Stimulated activated CD4-positive, alpha-beta T cell treated with anti-CD3 and anti-CD28 coated beads, Interleukin-4, amount 100 ng/mL, for 48 hours (primary cell): ENCODE measurements around the gene PCBP3.
"Not testable (repeated sequence)": the region's sequence is repeated elsewhere in the genome, so short reads cannot be mapped to it uniquely, and the experiment has no call there.

ENCODE experiments used
- DNase-seq, 2 donors: peaks; one replicate each; pipeline ENCODE4 v3.0.0-alpha.2; 2020; ENCODE audit warnings: low read depth in 2 of 2

The PCBP3 gene

DNA sequence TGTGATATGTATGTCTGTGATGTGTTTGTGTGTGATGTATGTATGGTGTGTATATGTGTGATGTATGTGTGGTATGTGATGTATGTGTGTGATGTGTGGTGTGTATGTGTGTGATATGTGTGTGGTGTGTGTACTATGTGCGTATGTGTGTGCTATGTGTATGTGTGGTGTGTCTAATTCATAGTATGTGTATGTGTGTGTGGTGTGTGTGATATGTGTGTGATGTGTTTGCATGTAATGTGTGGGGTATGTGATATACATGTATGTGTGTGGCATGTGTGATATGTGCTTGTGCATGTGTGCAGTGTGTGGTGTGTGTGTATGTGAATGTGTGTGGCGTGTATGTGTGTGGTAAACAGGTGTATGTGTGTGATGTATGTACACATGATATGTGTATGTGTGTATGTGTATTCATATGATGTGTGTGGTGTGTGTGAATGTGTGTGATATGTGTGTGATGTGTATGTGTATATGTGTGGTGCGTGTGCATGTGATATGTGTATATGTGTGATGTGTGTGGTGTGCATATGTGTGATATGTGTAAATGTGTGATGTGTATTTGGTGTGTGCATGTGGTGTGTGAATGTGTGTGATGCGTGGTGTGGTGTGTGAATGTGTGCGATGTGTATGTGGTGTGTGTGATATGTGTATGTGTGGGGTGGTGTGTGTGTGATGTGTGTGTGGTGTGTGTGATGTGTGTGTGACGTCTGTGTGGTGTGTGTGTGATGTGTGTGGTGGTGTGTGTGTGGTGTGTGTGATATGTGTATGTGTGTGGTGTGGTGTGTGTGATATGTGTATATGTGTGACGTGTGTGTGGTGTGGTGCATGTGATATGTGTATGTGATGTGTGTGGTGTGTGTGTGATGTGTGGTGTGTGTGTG, 8.0 kb upstream of the PCBP3 start:
- DNase-seq: no peak

DNA sequence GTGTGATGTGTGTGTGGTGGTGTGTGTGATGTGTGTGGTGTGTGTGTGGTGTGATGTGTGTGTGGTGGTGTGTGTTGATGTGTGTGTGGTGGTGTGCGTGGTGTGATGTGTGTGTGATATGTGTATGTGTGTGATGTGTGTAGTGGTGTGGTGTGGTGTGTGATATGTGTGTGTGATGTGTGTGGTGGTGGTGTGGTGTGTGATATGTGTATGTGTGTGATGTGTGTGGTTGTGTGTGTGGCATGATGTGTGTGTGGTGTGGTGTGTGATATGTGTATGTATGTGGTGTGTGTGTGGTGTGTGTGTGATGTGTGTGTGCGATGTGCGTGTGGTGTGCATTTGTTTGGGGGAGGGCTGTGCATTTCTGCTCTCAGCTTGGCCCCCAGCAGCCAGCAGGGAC, 7.1 kb upstream of the PCBP3 start:
- no peak for DNase-seq

DNA sequence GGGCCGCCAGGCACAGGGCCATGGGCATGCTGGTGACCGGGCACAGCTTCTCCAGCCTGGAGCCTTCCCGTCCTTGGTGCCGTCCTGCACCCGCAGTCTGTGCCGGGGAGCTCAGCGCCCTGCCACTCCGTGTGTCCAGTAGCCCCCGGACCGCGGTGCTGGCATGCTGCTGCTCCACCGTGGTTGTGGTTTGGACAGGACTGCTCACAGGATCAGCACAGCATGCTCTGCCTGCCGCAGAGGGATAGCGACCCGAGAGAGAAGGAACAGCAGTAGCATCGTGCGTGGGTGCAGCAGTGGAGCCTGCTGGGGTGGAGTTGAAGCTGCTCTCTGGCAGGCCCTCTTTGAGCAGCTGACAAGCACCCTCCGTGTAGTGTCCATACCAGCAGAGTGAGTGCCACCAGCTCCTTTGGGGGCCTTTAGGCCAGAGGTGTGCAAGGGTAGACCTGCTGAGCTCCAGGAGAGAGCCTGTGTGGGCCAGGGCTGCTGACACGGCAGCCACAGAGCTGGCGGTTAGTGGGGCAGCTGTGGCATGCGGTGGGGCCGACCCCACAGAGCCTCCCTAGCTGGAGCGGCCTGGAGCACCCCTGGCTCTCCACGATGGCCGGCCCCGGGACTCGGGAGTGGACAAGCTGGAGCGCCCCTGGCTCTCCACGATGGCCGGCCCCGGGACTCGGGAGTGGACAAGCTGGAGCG, 6.4 kb upstream of the PCBP3 start:
- DNase-seq: no peak

DNA sequence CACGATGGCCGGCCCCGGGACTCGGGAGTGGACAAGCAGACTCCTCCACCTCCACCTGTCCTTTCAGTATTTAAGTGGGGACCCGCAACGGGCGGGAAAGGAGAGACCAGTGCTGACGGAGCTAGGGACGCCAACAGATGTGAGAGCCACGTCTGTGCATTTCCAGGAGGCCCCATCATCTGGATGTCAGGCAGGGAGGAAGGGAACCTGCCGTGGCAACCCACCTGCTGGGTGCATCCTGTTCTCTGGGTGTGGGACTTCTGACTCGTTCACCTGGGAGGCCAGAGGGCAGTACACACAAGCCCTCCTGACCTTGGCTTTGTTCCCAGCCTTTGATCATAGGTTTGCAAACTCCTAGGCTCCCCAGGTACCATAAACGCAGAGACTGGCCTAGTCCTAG, 5.6 kb upstream of the PCBP3 start:
- DNase-seq: no peak

DNA sequence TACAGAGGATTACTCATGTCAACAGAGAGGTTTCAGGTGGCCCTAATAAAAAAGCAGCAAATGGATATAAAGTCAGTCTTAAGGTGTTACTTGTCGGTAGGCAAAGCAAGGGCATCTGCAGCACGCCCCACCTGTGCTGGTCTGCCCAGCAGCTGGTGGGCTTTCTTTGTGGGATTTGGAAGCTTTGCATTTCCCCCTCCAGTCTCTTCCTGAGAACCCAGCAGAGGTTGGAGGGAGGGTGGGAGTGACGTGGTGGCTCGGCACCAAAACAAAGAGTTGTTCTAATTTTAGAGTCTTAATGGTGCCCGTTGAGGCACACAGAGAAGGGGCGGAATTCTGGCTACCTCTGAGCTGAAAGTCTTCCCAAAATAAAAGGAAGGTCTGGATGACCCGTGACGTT, 4.8 kb upstream of the PCBP3 start:
- DNase-seq: no peak

DNA sequence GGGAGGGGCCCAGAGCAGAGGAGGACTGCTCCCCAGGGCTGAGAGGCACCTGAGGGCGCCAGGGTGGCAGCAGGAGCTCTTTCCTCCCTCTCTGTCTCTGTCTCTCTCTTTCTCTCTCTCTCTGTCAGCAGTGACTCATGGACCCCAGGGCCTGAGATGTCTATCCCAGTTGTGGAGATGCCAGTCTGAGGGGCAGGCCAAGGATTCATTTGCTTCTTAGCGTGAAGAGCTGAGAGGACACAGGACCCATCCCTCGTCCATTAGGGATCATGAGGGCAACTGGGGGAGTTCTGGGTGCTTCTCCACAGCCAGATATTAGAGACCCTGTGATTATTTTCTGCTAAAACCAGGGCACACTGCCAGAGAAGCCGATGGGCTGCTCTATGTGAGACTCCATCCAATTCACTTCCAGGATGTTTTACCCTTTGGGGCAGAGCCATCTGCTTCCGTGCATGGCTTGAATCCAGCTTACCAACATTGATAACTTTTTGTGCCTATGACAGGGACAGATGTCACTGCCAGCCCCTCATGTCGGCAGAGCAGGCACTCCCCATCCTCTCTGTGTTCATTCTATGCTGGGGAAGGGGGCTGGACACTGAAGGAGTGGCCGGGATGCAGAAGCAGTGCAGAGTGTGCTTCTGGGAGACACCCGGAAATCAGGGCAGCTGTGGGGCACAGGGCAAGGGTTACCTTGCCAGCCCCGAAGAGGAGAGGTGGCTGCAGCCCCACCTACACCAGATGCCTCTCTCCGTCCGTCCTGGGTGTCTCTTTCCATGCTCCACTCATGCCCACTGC, 4.1 kb upstream of the PCBP3 start:
- DNase-seq: no peak

DNA sequence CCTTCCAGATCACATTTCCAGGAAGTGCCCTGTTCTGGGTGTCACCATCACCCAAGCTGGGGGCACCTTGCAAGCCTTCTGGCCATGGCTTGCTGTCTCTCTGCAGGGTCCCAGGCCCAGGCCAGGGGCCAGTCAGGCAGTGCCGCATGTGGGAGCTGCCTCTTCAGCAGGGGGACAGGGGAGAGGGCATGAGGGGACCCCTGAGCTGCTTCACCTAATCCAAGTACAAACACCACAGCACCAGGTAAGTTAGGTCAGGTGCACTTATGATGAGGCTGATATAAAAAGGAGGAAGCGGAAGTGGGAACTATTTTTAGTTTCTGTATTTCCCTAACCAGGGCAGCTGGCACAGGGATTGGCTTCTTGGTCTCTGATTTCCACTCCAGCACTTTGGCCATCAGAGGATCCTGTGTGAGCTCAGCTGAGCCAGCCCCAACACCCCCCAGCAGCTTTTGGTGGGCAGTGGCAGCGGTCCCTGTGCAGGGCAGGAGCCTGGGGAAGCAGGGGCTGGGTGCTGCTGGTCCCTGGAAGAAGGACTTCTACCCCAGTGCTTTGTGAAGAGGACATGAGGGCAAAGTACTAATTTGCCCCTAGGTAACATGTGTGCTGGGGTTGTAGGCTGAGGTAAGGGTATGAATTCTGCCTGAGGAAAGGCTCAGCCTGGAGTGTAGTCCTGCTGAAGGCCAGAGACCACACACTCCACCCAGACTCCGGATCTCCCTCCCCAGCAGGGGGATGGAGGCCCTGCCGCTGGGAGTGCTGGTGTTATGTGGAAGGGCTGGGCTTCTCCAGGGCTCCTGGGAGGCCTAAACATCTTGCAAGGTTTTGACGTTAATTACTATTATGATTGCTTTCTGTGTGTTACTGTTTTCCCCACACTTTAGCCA, 3.3 kb upstream of the PCBP3 start:
- no peak for DNase-seq

DNA sequence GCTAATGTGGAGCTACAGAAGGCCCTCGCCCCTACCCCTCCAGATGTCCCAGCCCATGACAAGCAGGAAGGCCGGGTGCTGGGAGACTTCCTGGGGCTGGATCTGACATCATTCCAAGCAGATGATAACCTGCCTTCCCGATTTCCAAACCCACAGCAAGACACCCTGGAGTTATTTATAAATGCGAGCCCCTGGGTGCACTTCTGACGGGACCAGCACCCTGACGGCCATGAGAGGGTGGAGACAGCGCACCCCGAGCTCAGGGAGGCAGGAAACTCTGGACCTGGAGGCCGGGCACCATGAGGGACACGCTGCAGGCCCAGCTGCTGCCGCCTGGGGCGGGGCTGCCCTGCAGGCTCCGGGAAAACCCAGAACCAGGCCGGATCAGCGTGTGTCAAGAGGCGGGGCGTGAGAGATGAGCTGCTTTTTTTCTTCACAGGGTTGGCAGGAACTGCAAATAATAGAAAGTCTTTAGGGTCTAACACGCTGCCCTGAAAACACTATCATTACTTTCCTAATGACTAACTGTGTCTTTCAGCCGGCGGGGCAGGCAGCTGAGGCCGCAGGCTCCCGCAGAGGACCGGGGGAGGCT, 2.5 kb upstream of the PCBP3 start:
- peak in 1 of 2 donors; percentile 16 for DNase-seq

DNA sequence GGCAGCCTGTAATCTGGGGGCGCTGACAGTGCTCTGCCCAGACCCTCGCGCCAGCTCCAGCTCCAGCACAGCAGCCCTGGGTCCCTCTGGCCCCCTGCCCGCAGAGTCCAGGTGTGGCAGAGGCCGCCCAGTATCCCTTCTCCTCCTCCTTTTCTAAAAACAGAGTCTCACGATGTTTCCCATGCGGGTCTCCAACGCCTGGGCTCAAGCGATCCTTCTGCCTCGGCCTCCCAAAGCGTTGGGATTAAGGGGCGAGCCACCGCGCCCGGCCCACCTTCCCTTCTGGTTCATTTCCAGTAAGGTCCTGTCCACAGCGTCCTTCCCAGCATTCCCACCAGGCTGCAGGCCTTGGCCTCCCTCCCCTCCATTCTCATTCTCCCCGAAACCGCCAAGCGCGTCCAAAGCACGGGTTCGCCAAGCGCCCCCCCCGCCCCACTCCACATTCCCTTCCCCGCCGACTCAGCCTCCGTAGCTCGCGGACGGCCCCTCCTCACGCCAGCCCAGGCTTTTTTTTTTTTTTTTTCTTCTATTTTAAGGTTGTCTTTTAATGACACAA, 2.0 kb upstream of the PCBP3 start:
- no peak for DNase-seq

DNA sequence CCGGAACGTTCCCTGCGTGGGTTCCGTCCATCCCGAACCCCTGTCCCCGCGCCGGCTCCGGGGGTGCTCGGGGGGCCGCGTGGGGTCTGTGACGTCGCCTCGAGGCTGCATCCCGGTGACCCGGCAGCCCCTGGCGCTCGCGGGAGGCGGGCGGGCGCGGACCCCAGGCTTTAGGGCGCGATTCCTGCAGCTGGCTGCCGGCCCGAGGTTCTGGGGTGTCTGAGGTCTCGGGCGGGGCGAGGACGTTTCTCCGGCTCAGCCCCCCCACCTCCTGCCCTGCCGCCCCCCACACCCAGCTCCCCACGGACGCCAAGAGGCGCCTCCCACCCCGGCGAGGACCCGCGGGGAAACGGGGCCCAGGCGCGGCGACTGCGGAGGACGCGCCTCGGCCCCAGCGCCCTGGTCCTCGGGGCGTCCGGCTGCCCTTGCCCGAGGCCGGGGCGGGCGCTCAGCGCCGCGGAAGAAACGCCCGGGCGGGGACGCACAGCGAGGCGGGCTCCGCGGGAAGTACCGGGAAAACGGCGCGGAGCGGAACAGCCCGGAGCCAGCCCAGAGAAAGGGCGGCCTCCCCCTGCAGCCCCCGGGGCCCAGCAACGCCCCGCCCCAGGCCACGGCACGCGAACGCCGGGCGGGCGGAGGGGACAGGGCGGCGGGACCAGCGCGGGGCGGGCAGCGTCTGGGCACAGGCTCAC, 1.3 kb upstream of the PCBP3 start:
- DNase-seq: no peak

DNA sequence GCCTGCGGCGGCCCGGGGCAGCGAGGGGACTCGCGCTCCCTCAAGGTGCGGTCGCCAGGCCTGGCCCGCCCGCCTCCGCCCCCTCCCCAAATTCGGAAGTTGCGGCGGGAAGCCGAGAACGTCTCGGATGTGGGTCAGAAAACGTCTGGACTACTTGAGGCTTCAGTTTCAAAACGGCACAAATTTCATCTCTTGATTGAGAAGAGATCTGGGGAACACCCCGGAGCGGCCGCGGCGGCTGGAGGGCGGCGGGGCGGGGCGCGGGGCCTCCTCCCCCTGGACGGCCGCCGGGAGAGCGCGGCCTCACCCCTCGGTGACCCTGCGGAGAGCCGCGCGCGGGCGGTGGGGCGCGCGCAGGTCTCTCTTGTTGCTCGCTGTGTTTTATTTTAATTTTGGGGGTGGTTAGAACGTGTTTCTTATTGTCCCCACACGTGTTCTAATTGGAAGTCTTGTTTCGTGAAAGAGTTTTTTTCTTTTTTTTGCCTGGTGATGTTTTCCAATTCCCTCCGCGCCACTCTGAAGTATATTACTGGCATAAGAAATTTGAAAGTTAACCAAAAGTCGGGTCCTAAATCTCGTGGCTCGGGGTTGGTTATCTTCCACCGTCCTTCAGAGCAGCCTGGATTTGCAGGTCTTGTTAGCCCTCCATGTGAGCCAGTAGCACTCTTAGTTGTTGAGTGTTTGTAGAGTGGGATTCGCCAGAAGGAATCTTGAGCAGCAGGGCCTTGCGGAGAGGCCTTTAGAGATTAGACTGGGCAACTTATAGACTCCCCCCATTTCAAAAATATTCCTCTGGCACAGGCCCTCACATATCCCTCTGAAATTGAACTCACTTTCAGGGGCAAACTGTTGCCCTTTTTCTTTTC, 749 bp downstream of the PCBP3 start:
- peak in 1 of 2 donors; percentile 11 for DNase-seq

DNA sequence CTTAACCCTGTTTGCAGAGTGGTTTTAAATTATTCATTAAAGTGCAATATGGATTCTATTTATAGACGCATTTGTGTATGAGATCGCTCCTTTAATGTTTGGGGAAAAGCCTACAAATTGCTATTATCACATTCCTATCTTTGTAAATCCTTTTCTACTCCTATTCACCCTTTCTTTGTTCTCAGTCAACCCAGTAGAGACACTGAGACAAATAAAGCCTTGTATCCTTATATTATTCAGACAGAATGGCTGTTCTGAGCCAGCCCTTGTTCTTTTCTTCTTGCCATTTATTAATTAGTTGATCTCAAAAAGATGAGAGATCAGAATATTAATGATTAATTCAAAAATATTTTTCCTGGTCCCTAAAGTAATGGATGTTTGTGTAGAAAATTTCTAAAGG, 8.4 kb downstream of the PCBP3 start:
- DNase-seq: no peak

DNA sequence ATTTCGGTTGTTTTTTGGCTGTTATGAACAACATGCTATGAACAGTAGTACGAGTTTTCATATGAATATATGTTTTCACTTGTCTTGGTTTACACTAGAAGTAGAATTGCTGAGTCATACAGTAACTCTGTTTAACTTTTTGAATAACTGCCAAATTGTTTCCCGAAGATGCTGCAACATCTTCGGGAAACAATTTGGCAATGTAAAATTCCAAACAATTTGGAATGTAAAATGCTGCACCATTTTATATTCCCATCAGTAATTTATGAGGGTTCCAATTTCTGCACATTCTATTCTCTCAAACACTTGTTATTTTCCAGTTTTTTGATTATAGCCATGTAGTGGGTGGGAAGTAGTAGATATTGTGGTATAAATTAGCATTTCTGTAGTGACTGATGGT, 11.6 kb downstream of the PCBP3 start:
- no peak for DNase-seq

DNA sequence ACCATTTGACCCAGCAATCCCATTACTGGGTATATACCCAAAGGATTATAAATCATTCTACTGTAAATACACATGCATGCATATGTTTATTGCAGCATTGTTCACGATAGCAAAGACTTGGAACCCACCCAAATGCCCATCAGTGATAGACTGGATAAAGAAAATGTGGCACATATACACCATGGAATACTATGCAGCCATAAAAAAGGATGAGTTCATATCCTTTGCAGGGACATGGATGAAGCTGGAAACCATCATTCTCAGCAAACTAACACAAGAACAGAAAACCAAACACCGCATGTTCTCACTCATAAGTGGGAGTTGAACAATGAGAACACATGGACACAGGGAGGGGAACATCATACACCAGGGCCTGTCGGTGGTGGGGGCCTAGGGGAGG, 12.6 kb downstream of the PCBP3 start:
- DNase-seq: not testable (repeated sequence)

DNA sequence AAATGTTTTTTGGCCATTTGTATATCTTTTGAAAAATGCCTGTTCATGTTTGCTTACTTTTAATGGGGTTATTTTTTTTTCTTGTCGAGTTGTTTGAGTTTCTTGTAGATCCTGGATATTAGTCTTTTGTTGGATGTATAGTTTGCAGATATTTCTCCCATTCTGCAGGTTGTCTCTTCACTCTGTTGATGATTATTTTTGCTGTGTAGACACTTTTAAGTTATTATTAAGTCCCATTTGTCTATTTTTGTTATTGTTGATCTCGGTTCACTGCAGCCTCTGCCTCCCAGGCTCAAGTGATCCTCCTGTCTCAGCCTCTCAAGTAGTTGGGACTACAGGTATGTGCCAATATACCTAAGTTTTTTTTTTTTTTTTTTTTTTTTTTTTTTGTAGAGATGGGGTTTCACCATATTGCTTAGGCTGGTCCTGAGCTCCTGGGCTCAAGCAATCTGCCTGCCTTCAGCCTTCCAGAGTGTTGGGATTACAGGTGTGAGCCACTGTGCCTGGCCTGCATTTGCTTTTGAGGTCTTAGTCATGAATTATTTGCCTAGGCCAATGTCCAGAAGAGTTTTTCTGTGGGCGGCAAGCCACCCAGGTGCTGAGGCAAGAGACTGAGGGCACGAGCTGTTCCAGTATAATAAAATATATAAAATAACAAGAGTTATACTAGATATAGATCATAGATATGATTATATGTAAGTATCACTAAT, 18.5 kb downstream of the PCBP3 start:
- DNase-seq: not testable (repeated sequence)

DNA sequence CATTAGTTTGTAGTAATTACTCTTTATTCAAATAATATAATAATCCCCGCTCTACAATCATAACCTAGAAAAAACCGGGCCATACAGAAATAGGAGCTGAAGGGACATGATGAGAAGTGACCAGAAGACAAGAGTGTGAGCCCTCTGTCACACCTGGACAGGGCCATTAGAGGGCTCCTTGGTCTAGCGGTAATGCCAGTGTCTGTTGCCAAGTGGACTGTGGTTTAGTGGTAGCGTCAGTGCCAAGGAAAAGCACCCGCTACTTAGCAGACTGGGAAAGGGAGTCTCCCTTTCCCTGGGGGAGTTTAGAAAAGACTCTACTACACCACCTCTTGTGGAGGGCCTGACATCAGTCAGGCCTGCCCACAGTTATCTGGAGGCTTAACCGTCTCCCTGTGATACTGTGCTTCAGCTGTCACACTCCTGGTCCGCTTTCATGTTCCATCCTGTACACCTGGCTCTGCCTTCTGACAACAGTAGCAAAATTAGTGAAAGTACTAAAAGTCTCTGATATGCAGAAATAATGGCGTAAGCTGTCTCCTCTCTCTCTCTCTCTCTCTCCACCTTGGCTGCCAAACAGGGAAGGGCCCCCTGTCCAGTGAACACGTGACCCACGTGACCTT, 19.2 kb downstream of the PCBP3 start:
- not testable (repeated sequence) for DNase-seq

DNA sequence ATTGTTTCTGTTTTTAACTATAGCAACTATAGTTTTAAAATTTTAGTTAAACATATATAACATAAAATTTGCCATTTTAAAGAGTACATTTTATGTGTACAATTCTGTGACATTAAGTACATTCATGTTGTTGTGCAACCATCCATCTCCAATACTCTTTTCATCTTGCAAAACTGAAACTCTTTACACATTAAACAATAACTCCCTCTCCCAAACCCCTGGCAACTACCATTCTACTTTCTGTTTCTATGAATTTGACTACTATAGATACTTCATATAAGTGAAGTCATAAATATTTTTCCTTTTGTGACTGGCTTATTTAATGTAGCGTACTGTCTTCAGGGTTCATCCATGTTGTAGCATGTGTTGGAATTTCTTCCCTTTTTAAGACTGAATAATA, 25.9 kb downstream of the PCBP3 start:
- DNase-seq: no peak

DNA sequence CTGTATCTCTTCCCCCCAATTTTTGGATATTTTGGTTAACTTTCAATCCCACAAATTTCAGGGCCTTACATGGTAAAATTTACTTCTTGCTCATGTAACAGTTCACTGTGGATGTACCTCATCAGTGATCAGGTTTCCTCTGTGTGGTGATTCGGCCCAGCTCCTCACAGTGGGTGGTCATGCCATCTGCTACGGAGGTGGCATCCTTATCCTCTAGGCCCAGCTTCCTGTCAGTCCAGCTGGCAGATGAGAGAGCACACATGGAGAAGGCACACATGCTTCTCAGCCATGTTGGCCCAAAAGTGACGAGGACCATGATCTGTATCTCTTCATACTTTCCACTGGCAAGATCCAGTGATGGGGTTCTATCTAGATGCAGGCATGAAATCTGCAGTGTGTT, 27.2 kb downstream of the PCBP3 start:
- DNase-seq: no peak
